SU-DHL-6 (cell line): Measurements from ENCODE around the gene HNRNPL.

Experiments
- H2AFZ ChIP-seq: fragments of 200-600 bp; sonication (generic); 2 replicates; pipeline ENCODE4 v1.6.1; 2014; ENCODE audit warnings: low read depth, mild to moderate bottlenecking, moderate library complexity, mixed read lengths, antibody characterized with exemption, low read length; ENCODE audit not compliant: severe bottlenecking
- H3F3A ChIP-seq: fragments of 200-600 bp; shearing (Covaris generic); 2 replicates; pipeline ENCODE4 v1.6.0; 2016; ENCODE audit warnings: antibody characterized with exemption, mild to moderate bottlenecking; ENCODE audit not compliant: insufficient read depth
- H3K27ac ChIP-seq: fragments of 200-600 bp; sonication (generic); 2 replicates; pipeline ENCODE4 v1.5.1; 2016; ENCODE audit warnings: low read depth, mild to moderate bottlenecking, low read length, moderate library complexity, mixed read lengths
- H3K27me3 ChIP-seq: fragments of 200-600 bp; sonication (generic), shearing (Covaris generic); 2 replicates; pipeline ENCODE4 v1.6.0; 2014; ENCODE audit warnings: mild to moderate bottlenecking, low read length
- H3K36me3 ChIP-seq: fragments of 200-600 bp; sonication (generic); 2 replicates; pipeline ENCODE4 v1.6.1; 2014; ENCODE audit warnings: mild to moderate bottlenecking, low read length, mixed read lengths
- H3K4me2 ChIP-seq: fragments of 300-600, 200-600 bp; shearing (Covaris generic), sonication (generic); 2 replicates; pipeline ENCODE4 v1.6.0; 2014; ENCODE audit warnings: low read length, low read depth, mild to moderate bottlenecking; ENCODE audit not compliant: poor library complexity, severe bottlenecking
- H3K4me3 ChIP-seq: fragments of 200-600 bp; sonication (generic); 2 replicates; pipeline ENCODE4 v1.5.1; 2014; ENCODE audit warnings: antibody characterized with exemption, low read length, mild to moderate bottlenecking, mixed read lengths; ENCODE audit not compliant: insufficient read depth, poor library complexity, severe bottlenecking
- H3K79me2 ChIP-seq: fragments of 200-600 bp; sonication (generic); 2 replicates; pipeline ENCODE4 v1.6.1; 2014; ENCODE audit warnings: mild to moderate bottlenecking, low read length, moderate library complexity; ENCODE audit not compliant: insufficient read depth
- H3K9ac ChIP-seq: fragments of 200-600 bp; sonication (generic); 2 replicates; pipeline ENCODE4 v1.7.0; 2014; ENCODE audit warnings: mild to moderate bottlenecking, low read length
- H3K9me2 ChIP-seq: fragments of 200-600 bp; sonication (generic); replicated peaks from 2 replicates; pipeline ENCODE4 v1.6.1; 2014; ENCODE audit warnings: low read length; ENCODE audit not compliant: insufficient read depth
- H3K9me3 ChIP-seq: fragments of 200-600 bp; sonication (generic); 2 replicates; pipeline ENCODE4 v1.6.1; 2014; ENCODE audit warnings: low read length, mixed read lengths; ENCODE audit not compliant: insufficient read depth
- H4K20me1 ChIP-seq: fragments of 200-600 bp; sonication (generic); 2 replicates; pipeline ENCODE4 v1.6.1; 2014; ENCODE audit warnings: low read depth, mild to moderate bottlenecking, antibody characterized with exemption, low read length, moderate library complexity, mixed read lengths
- EZH2phosphoT487 ChIP-seq: fragments of 200-600 bp; sonication (generic), shearing (Covaris generic); conservative IDR thresholded peaks from 2 replicates; pipeline ENCODE4 v1.6.1; 2018; ENCODE audit warnings: mild to moderate bottlenecking, antibody characterized with exemption, low read length, moderate library complexity, mixed read lengths
- TF ChIP-seq, protein P1 (sequence below): fragments of 200-600 bp; sonication (generic); IDR thresholded peaks from one replicate; pipeline ENCODE4 v1.5.1; 2017; ENCODE audit warnings: antibody characterized with exemption, mild to moderate bottlenecking, low read length, moderate library complexity; ENCODE audit not compliant: insufficient read depth, poor library complexity, severe bottlenecking

HNRNPL gene

DNA sequence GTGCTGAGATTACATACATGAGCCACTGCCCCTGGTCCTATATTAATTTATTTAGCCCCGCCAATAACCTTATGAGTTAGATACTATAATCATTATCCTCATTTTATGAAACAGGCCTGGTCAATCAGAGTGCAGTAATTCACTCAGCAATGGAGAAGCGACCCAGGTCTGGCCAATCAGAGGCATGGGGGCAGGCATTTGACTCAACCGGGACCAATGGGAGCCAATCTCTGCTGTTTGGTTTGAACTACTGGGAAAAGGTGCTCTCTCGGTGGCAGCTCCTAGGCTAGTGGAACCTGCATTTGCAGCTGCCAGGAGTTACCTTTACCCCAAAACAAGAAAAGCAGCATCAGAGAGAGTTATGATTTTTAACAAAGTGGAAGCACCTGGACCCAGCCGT lies 43.1 kb upstream of the HNRNPL start:
- Histone ChIP-seq H3K4me3 (no peak overlapping the region), H3K9ac (no peak overlapping the region), H3K9me3 (no peaks in the 10 kb centered on the region), H3K27me3 (no peaks in the 10 kb centered on the region), H3K27ac (no peak overlapping the region), H3K79me2 (no peaks in the 10 kb centered on the region), H3F3A (no peaks in the 10 kb centered on the region), H4K20me1 (no peaks in the 10 kb centered on the region), H3K36me3 (no peaks in the 10 kb centered on the region), H3K9me2 (no peaks in the 10 kb centered on the region), H3K4me2 (no peak overlapping the region), H2AFZ (no peak overlapping the region)
- TF ChIP-seq, protein P1, sequence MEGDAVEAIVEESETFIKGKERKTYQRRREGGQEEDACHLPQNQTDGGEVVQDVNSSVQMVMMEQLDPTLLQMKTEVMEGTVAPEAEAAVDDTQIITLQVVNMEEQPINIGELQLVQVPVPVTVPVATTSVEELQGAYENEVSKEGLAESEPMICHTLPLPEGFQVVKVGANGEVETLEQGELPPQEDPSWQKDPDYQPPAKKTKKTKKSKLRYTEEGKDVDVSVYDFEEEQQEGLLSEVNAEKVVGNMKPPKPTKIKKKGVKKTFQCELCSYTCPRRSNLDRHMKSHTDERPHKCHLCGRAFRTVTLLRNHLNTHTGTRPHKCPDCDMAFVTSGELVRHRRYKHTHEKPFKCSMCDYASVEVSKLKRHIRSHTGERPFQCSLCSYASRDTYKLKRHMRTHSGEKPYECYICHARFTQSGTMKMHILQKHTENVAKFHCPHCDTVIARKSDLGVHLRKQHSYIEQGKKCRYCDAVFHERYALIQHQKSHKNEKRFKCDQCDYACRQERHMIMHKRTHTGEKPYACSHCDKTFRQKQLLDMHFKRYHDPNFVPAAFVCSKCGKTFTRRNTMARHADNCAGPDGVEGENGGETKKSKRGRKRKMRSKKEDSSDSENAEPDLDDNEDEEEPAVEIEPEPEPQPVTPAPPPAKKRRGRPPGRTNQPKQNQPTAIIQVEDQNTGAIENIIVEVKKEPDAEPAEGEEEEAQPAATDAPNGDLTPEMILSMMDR: no peak
- TF ChIP-seq EZH2phosphoT487: no peak

DNA sequence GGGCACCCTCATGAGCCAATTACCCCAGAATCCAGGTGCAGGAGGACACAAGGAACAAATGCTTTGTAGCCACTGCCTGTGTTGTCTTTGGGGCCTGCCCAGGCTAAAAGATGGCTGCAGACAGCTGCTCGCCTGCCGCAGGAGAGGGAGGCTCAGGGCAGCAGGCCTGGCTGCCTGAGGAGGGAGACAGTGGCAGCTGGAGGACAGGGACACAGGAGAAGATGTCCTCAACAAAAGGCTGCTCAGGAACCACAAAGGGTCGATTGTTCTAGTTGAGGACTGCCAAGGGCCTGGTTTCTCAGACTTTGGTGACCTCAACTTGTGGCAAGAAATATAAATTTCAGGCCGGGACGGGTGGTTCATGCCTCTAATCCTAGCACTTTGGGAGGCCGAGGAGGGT lies 42.0 kb upstream of the HNRNPL start:
- no peaks in the 10 kb centered on the region for H3K36me3 ChIP-seq
- no peaks in the 10 kb centered on the region for H4K20me1 ChIP-seq
- H2AFZ ChIP-seq: no peak overlapping the region
- no peak overlapping the region for H3K4me2 ChIP-seq
- H3K9ac ChIP-seq: no peak overlapping the region
- no peaks in the 10 kb centered on the region for H3K9me2 ChIP-seq
- no peaks in the 10 kb centered on the region for H3K9me3 ChIP-seq
- H3K27me3 ChIP-seq: no peaks in the 10 kb centered on the region
- TF ChIP-seq, protein P1: no peak
- no peak for TF ChIP-seq EZH2phosphoT487
- H3K4me3 ChIP-seq: no peak overlapping the region
- no peaks in the 10 kb centered on the region for H3K79me2 ChIP-seq
- no peak overlapping the region for H3K27ac ChIP-seq
- no peaks in the 10 kb centered on the region for H3F3A ChIP-seq

DNA sequence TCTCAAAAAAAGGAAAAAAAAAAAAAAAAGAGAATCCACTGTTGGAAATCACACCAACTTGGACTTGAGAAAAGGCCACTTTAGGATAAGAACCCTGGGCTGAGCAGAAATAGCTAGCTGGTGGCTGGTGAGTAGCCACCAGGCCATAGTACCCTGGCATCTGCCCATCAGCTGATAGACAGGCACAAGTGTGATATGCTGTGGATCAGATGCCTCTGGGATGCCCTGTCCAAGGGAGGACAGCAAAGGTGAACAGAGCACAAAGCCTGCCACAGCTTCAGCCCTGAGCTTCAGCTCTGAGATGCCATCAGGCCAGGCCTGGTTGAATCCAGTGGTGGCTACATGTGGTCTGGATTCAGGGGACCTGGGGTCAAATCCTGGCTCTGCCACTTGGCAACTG lies 40.9 kb upstream of the HNRNPL start:
- Histone ChIP-seq H3K27me3 (no peaks in the 10 kb centered on the region), H4K20me1 (no peaks in the 10 kb centered on the region), H3K79me2 (no peaks in the 10 kb centered on the region), H3K9me2 (no peaks in the 10 kb centered on the region), H3F3A (no peaks in the 10 kb centered on the region), H3K9ac (no peak overlapping the region), H3K27ac (no peak overlapping the region), H3K4me3 (no peak overlapping the region), H3K36me3 (no peaks in the 10 kb centered on the region), H3K4me2 (no peak overlapping the region), H2AFZ (no peak overlapping the region), H3K9me3 (no peaks in the 10 kb centered on the region)
- no peak for TF ChIP-seq EZH2phosphoT487
- TF ChIP-seq, protein P1: no peak

DNA sequence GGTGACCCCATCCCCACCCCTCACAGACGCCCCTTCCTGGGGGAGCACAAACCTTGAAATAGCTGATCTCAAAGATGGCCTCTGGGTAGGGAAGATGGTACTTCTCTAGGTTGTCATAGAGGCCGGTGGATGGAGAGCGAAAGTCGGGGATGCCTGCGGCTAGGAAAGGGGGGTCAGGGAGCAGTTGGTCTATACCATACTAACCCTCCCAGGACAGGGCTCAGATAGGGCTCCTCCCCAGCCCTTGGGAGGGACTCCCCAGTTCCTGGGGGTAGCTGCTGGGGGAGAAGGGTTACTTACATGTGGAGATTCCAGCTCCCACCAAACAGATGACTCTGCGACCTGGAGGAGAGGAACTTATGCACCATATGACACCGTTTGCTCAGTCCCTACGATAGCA lies 40.0 kb upstream of the HNRNPL start:
- no peak overlapping the region for H2AFZ ChIP-seq
- no peak overlapping the region for H3K27ac ChIP-seq
- TF ChIP-seq, protein P1: no peak
- no peak for TF ChIP-seq EZH2phosphoT487
- H3K9me2 ChIP-seq: no peaks in the 10 kb centered on the region
- no peaks in the 10 kb centered on the region for H3F3A ChIP-seq
- H3K27me3 ChIP-seq: no peaks in the 10 kb centered on the region
- no peaks in the 10 kb centered on the region for H3K79me2 ChIP-seq
- no peaks in the 10 kb centered on the region for H4K20me1 ChIP-seq
- H3K9me3 ChIP-seq: no peaks in the 10 kb centered on the region
- no peak overlapping the region for H3K9ac ChIP-seq
- H3K4me3 ChIP-seq: no peak overlapping the region
- no peak overlapping the region for H3K4me2 ChIP-seq
- H3K36me3 ChIP-seq: no peaks in the 10 kb centered on the region
